ENCODE measurements around the gene PLCD1.
"Not testable (repeated sequence)": the region's sequence is repeated elsewhere in the genome, so short reads cannot be mapped to it uniquely, and the experiment has no call there.

The PLCD1 gene

GRCh38 chr3:38029400-38030125 lies at the start of gene PLCD1:
TSS of gene PLCD1 (minus strand) at chr3:38029642. CDS start at chr3:38029539, 103 bp downstream.
- in situ Hi-C loops (cut with MboI; ENCODE audit: low sequenced_read_pairs) = no loop called here

- in situ Hi-C loops (cut with MboI; ENCODE audit: low sequenced_read_pairs) = not testable (repeated sequence)
Observed at GRCh38 chr3:38077073-38077472, 47.6 kb upstream of the PLCD1 start.

GRCh38 chr3:38070013-38070412 lies 40.6 kb upstream of the PLCD1 start:
- in situ Hi-C loops (cut with MboI; ENCODE audit: low sequenced_read_pairs) = no loop called here

GRCh38 chr3:38067508-38068233 lies 38.2 kb upstream of the PLCD1 start:
- in situ Hi-C loops (cut with MboI; ENCODE audit: low sequenced_read_pairs) = no loop called here

- in situ Hi-C loops (cut with MboI; ENCODE audit: low sequenced_read_pairs) = not testable (repeated sequence)
Observed at GRCh38 chr3:38064453-38064852, 35.0 kb upstream of the PLCD1 start.

- in situ Hi-C loops (cut with MboI; ENCODE audit: low sequenced_read_pairs) = no loop called here
Observed at GRCh38 chr3:38062809-38063208, 33.4 kb upstream of the PLCD1 start.

- in situ Hi-C loops (cut with MboI; ENCODE audit: low sequenced_read_pairs) = no loop called here
Observed at GRCh38 chr3:38059591-38059990, 30.1 kb upstream of the PLCD1 start.

GRCh38 chr3:38059148-38059547 lies 29.7 kb upstream of the PLCD1 start:
- in situ Hi-C loops (cut with MboI; ENCODE audit: low sequenced_read_pairs) = no loop called here

GRCh38 chr3:38054499-38055001 lies 25.1 kb upstream of the PLCD1 start:
- in situ Hi-C loops (cut with MboI; ENCODE audit: low sequenced_read_pairs) = no loop called here

GRCh38 chr3:38053813-38054498 lies 24.5 kb upstream of the PLCD1 start:
- in situ Hi-C loops (cut with MboI; ENCODE audit: low sequenced_read_pairs) = not testable (repeated sequence)

- in situ Hi-C loops (cut with MboI; ENCODE audit: low sequenced_read_pairs) = not testable (repeated sequence)
Observed at GRCh38 chr3:38053286-38053685, 23.8 kb upstream of the PLCD1 start.

- in situ Hi-C loops (cut with MboI; ENCODE audit: low sequenced_read_pairs) = no loop called here
Observed at GRCh38 chr3:38051131-38051530, 21.7 kb upstream of the PLCD1 start.

GRCh38 chr3:38049358-38050126 lies 20.1 kb upstream of the PLCD1 start:
- in situ Hi-C loops (cut with MboI; ENCODE audit: low sequenced_read_pairs) = no loop called here

GRCh38 chr3:38047896-38048295 lies 18.5 kb upstream of the PLCD1 start:
- in situ Hi-C loops (cut with MboI; ENCODE audit: low sequenced_read_pairs) = no loop called here

- in situ Hi-C loops (cut with MboI; ENCODE audit: low sequenced_read_pairs) = no loop called here
Observed at GRCh38 chr3:38046821-38047220, 17.4 kb upstream of the PLCD1 start.

- in situ Hi-C loops (cut with MboI; ENCODE audit: low sequenced_read_pairs) = no loop called here
Observed at GRCh38 chr3:38046027-38046426, 16.6 kb upstream of the PLCD1 start.

- in situ Hi-C loops (cut with MboI; ENCODE audit: low sequenced_read_pairs) = no loop called here
Observed at GRCh38 chr3:38043486-38043885, 14.0 kb upstream of the PLCD1 start.

GRCh38 chr3:38040401-38040800 lies 11.0 kb upstream of the PLCD1 start:
- in situ Hi-C loops (cut with MboI; ENCODE audit: low sequenced_read_pairs) = no loop called here

GRCh38 chr3:38039899-38040261 lies 10.4 kb upstream of the PLCD1 start:
- in situ Hi-C loops (cut with MboI; ENCODE audit: low sequenced_read_pairs) = no loop called here

- in situ Hi-C loops (cut with MboI; ENCODE audit: low sequenced_read_pairs) = no loop called here
Observed at GRCh38 chr3:38039101-38039898, 9.9 kb upstream of the PLCD1 start, which contains the start of gene DLEC1. TSS of gene DLEC1 (plus strand) at chr3:38039208. CDS start at chr3:38039226, 18 bp downstream.

Measured in hTERT RPE-1 (cell line).